Measurements from ENCODE around the gene S1PR2. TPM values are rescaled to one million over a fixed set of nuclear protein-coding genes. Genes with fewer than 3 reads are reported as not detected.
"Not testable (repeated sequence)": the region's sequence is repeated elsewhere in the genome, so short reads cannot be mapped to it uniquely, and the experiment has no call there.

S1PR2 gene
- total and polyA plus RNA-seq, 3 experiments from 2014 or later: 2.2 to 19.9 (median 18.4) TPM

- not testable (repeated sequence) for H3K4me3 ChIP-seq (ENCODE audit: low read length); H3K9me3 Mint-ChIP-seq; H3K9me3 ChIP-seq (ENCODE audit: low read length); H3K36me3 ChIP-seq (ENCODE audit: insufficient read depth, low read length); H3K27me3 Mint-ChIP-seq; H3K27me3 ChIP-seq (ENCODE audit: insufficient read depth, low read length, poor library complexity, severe bottlenecking); H3K36me3 Mint-ChIP-seq; DNase-seq
- Mint-ChIP-seq H3K27ac (peak overlapping the region; percentile 93 to 100 (median 100)), H3K4me1 (peaks cover 16 to 24% (median 22%) of the 10 kb centered on the region in 3 donors), H3K4me3 (peak overlapping the region in 6 of 7 donors; percentile 19 to 94 (median 89))
- H3K4me1 ChIP-seq (ENCODE audit: insufficient read depth, low read length): peaks cover 21% of the 10 kb centered on the region
- CTCF ChIA-PET: interaction anchor here (1.4 to 5.8 kb wide), 4 partner anchors 10 to 103 kb away, joined by 3 to 31 read pairs (median 10); no protein-coding TSS in a partner anchor
- peak overlapping the region; percentile 72 for H3K27ac ChIP-seq (ENCODE audit: low read depth, low read length)
- POLR2A ChIA-PET: interaction anchor here (0.5 to 1.0 kb wide), 4 partner anchors 15 to 668 kb away, joined by 3 to 4 read pairs (median 3); no protein-coding TSS in a partner anchor
These were observed 4.3 kb upstream of the S1PR2 start for GRCh38 chr19:10235409-10235808.

GRCh38 chr19:10235003-10235402 lies 3.9 kb upstream of the S1PR2 start:
- H3K27me3 Mint-ChIP-seq: peaks cover 0 to 1% of the 10 kb centered on the region in 2 donors
- POLR2A ChIA-PET: no interaction called here
- no peak for DNase-seq
- H3K4me1 Mint-ChIP-seq: peaks cover 16 to 26% (median 22%) of the 10 kb centered on the region in 3 donors
- H3K4me1 ChIP-seq (ENCODE audit: insufficient read depth, low read length): peaks cover 21% of the 10 kb centered on the region
- H3K4me3 Mint-ChIP-seq: peak overlapping the region in 5 of 7 donors; percentile 19 to 64 (median 43)
- peaks cover 0 to 3% (median 0%) of the 10 kb centered on the region in 3 donors for H3K36me3 Mint-ChIP-seq
- no peaks in the 10 kb centered on the region for H3K27me3 ChIP-seq (ENCODE audit: insufficient read depth, low read length, poor library complexity, severe bottlenecking)
- H3K4me3 ChIP-seq (ENCODE audit: low read length): no peak overlapping the region
- no peak overlapping the region for H3K27ac ChIP-seq (ENCODE audit: low read depth, low read length)
- CTCF ChIA-PET: interaction anchor here (1.6 to 5.8 kb wide), 3 partner anchors 10 to 102 kb away, joined by 3 to 31 read pairs (median 14); no protein-coding TSS in a partner anchor
- H3K36me3 ChIP-seq (ENCODE audit: insufficient read depth, low read length): no peaks in the 10 kb centered on the region
- peak overlapping the region; percentile 81 to 100 (median 100) for H3K27ac Mint-ChIP-seq
- H3K9me3 Mint-ChIP-seq: no peaks in the 10 kb centered on the region
- H3K9me3 ChIP-seq (ENCODE audit: low read length): no peaks in the 10 kb centered on the region

- Mint-ChIP-seq H3K4me3 (no peak overlapping the region), H3K36me3 (peaks cover 0 to 3% (median 0%) of the 10 kb centered on the region in 3 donors), H3K27ac (peak overlapping the region in 5 of 8 donors; percentile 46 to 84 (median 69)), H3K4me1 (peaks cover 23 to 35% (median 30%) of the 10 kb centered on the region in 3 donors), H3K9me3 (no peaks in the 10 kb centered on the region), H3K27me3 (peaks cover 0 to 1% of the 10 kb centered on the region in 2 donors)
- Histone ChIP-seq H3K27ac (ENCODE audit: low read depth, low read length) (no peak overlapping the region), H3K36me3 (ENCODE audit: insufficient read depth, low read length) (no peaks in the 10 kb centered on the region), H3K4me1 (ENCODE audit: insufficient read depth, low read length) (peaks cover 31% of the 10 kb centered on the region), H3K9me3 (ENCODE audit: low read length) (no peaks in the 10 kb centered on the region), H3K27me3 (ENCODE audit: insufficient read depth, low read length, poor library complexity, severe bottlenecking) (no peaks in the 10 kb centered on the region), H3K4me3 (ENCODE audit: low read length) (no peak overlapping the region)
- POLR2A ChIA-PET: interaction anchor here (0.6 kb wide), 2 partner anchors 25 to 626 kb away, joined by 4 to 8 read pairs; no protein-coding TSS in a partner anchor
- no peak for DNase-seq
- CTCF ChIA-PET: interaction anchor here (3.3 to 5.8 kb wide), 2 partner anchors 9 to 16 kb away, joined by 14 to 31 read pairs; no protein-coding TSS in a partner anchor
These were observed 2.8 kb upstream of the S1PR2 start for GRCh38 chr19:10233946-10234345.

GRCh38 chr19:10231612-10232228 lies 589 bp upstream of the S1PR2 start:
- Histone ChIP-seq H3K4me1 (ENCODE audit: insufficient read depth, low read length) (peaks cover 38% of the 10 kb centered on the region), H3K27ac (ENCODE audit: low read depth, low read length) (peak overlapping the region; percentile 88), H3K27me3 (ENCODE audit: insufficient read depth, low read length, poor library complexity, severe bottlenecking) (no peaks in the 10 kb centered on the region), H3K36me3 (ENCODE audit: insufficient read depth, low read length) (no peaks in the 10 kb centered on the region), H3K9me3 (ENCODE audit: low read length) (no peaks in the 10 kb centered on the region), H3K4me3 (ENCODE audit: low read length) (peak overlapping the region; percentile 79)
- no peaks in the 10 kb centered on the region for H3K9me3 Mint-ChIP-seq
- CTCF ChIA-PET: interaction anchor here (1.6 to 10.5 kb wide), 2 partner anchors 12 to 19 kb away, joined by 4 to 73 read pairs; no protein-coding TSS in a partner anchor
- DNase-seq: no peak
- H3K4me3 Mint-ChIP-seq: peak overlapping the region; percentile 68 to 97 (median 83)
- POLR2A ChIA-PET: no interaction called here
- peaks cover 0 to 1% of the 10 kb centered on the region in 2 donors for H3K27me3 Mint-ChIP-seq
- H3K27ac Mint-ChIP-seq: peak overlapping the region; percentile 70 to 99 (median 92)
- peaks cover 24 to 40% (median 33%) of the 10 kb centered on the region in 3 donors for H3K4me1 Mint-ChIP-seq
- H3K36me3 Mint-ChIP-seq: peaks cover 0 to 3% (median 0%) of the 10 kb centered on the region in 3 donors

GRCh38 chr19:10230173-10230860 lies 814 bp downstream of the S1PR2 start:
- peak overlapping the region; percentile 88 for H3K27ac ChIP-seq (ENCODE audit: low read depth, low read length)
- no peaks in the 10 kb centered on the region for H3K27me3 ChIP-seq (ENCODE audit: insufficient read depth, low read length, poor library complexity, severe bottlenecking)
- H3K36me3 ChIP-seq (ENCODE audit: insufficient read depth, low read length): no peaks in the 10 kb centered on the region
- CTCF ChIA-PET: interaction anchor here (1.2 to 10.5 kb wide), 2 partner anchors 15 to 20 kb away, joined by 3 to 73 read pairs; no protein-coding TSS in a partner anchor
- H3K4me3 ChIP-seq (ENCODE audit: low read length): peak overlapping the region; percentile 79
- peak overlapping the region; percentile 77 to 99 (median 92) for H3K27ac Mint-ChIP-seq
- no peaks in the 10 kb centered on the region for H3K27me3 Mint-ChIP-seq
- no peaks in the 10 kb centered on the region for H3K9me3 ChIP-seq (ENCODE audit: low read length)
- no peaks in the 10 kb centered on the region for H3K9me3 Mint-ChIP-seq
- peak overlapping the region; percentile 85 to 97 (median 90) for H3K4me3 Mint-ChIP-seq
- H3K4me1 Mint-ChIP-seq: peaks cover 12 to 29% (median 24%) of the 10 kb centered on the region in 3 donors
- H3K36me3 Mint-ChIP-seq: peaks cover 0 to 3% (median 0%) of the 10 kb centered on the region in 3 donors
- H3K4me1 ChIP-seq (ENCODE audit: insufficient read depth, low read length): peaks cover 25% of the 10 kb centered on the region
- peak; percentile 34 to 81 (median 63) for DNase-seq
- POLR2A ChIA-PET: interaction anchor here (0.6 kb wide), 1 partner anchor 129 kb away, joined by 8 read pairs; no protein-coding TSS in a partner anchor

GRCh38 chr19:10228920-10229319 lies 2.2 kb downstream of the S1PR2 start:
- peaks cover 0 to 12% (median 3%) of the 10 kb centered on the region in 3 donors for H3K36me3 Mint-ChIP-seq
- H3K36me3 ChIP-seq (ENCODE audit: insufficient read depth, low read length): no peaks in the 10 kb centered on the region
- H3K9me3 ChIP-seq (ENCODE audit: low read length): no peaks in the 10 kb centered on the region
- H3K4me1 Mint-ChIP-seq: peaks cover 9 to 26% (median 21%) of the 10 kb centered on the region in 3 donors
- CTCF ChIA-PET: interaction anchor here (0.8 to 10.5 kb wide), 7 partner anchors 9 to 96 kb away, joined by 3 to 73 read pairs (median 4); no protein-coding TSS in a partner anchor
- peak in 4 of 5 donors; percentile 30 to 64 (median 46) for DNase-seq
- peaks cover 20% of the 10 kb centered on the region for H3K4me1 ChIP-seq (ENCODE audit: insufficient read depth, low read length)
- no peak overlapping the region for H3K4me3 ChIP-seq (ENCODE audit: low read length)
- no peaks in the 10 kb centered on the region for H3K27me3 Mint-ChIP-seq
- no peaks in the 10 kb centered on the region for H3K9me3 Mint-ChIP-seq
- H3K27ac ChIP-seq (ENCODE audit: low read depth, low read length): no peak overlapping the region
- no peaks in the 10 kb centered on the region for H3K27me3 ChIP-seq (ENCODE audit: insufficient read depth, low read length, poor library complexity, severe bottlenecking)
- peak overlapping the region; percentile 53 to 97 (median 76) for H3K4me3 Mint-ChIP-seq
- POLR2A ChIA-PET: interaction anchor here (0.6 kb wide), 1 partner anchor 10 kb away, joined by 5 read pairs; no protein-coding TSS in a partner anchor
- H3K27ac Mint-ChIP-seq: peak overlapping the region; percentile 24 to 99 (median 89)

- POLR2A ChIA-PET: interaction anchor here (0.6 kb wide), 1 partner anchor 11 kb away, joined by 5 read pairs; no protein-coding TSS in a partner anchor
- Mint-ChIP-seq H3K36me3 (peaks cover 0 to 12% (median 3%) of the 10 kb centered on the region in 3 donors), H3K27me3 (no peaks in the 10 kb centered on the region), H3K9me3 (no peaks in the 10 kb centered on the region), H3K4me1 (peaks cover 9 to 26% (median 20%) of the 10 kb centered on the region in 3 donors), H3K27ac (peak overlapping the region in 3 of 8 donors; percentile 38 to 99 (median 60)), H3K4me3 (peak overlapping the region in 4 of 7 donors; percentile 11 to 97 (median 44))
- CTCF ChIA-PET: interaction anchor here (0.8 to 10.5 kb wide), 6 partner anchors 8 to 95 kb away, joined by 3 to 73 read pairs (median 6); no protein-coding TSS in a partner anchor
- DNase-seq: no peak
- Histone ChIP-seq H3K27me3 (ENCODE audit: insufficient read depth, low read length, poor library complexity, severe bottlenecking) (no peaks in the 10 kb centered on the region), H3K36me3 (ENCODE audit: insufficient read depth, low read length) (no peaks in the 10 kb centered on the region), H3K9me3 (ENCODE audit: low read length) (no peaks in the 10 kb centered on the region), H3K4me3 (ENCODE audit: low read length) (no peak overlapping the region), H3K4me1 (ENCODE audit: insufficient read depth, low read length) (peaks cover 20% of the 10 kb centered on the region), H3K27ac (ENCODE audit: low read depth, low read length) (no peak overlapping the region)
These were observed 2.7 kb downstream of the S1PR2 start for GRCh38 chr19:10228393-10228792.
